ENCODE data around the gene ITPRIP.
A peak's percentile ranks its signal among the peaks of the same experiment; 100 is the strongest.

ITPRIP gene

GRCh38 chr10:104279550-104280259 lies 58.6 kb downstream of the ITPRIP start:
- DNase-seq (ENCODE audit: low read depth), result no peak

GRCh38 chr10:104277785-104278184 lies 60.5 kb downstream of the ITPRIP start:
- no peak for DNase-seq (ENCODE audit: low read depth)

- no peak for DNase-seq (ENCODE audit: low read depth)
Measured at GRCh38 chr10:104276192-104276591, 62.1 kb downstream of the ITPRIP start.

- peak; percentile 21 for DNase-seq (ENCODE audit: low read depth)
Measured at GRCh38 chr10:104274762-104275721, 63.2 kb downstream of the ITPRIP start.

GRCh38 chr10:104273899-104274575 lies 64.2 kb downstream of the ITPRIP start:
- DNase-seq (ENCODE audit: low read depth), result no peak

GRCh38 chr10:104273286-104273685 lies 65.0 kb downstream of the ITPRIP start:
- DNase-seq (ENCODE audit: low read depth), result no peak

GRCh38 chr10:104268713-104269645 lies 69.3 kb downstream of the ITPRIP start, which contains the start of gene GSTO2:
Gene GSTO2 (plus strand): TSS chr10:104269184. CDS start chr10:104274916, 5,732 bp downstream.
- DNase-seq (ENCODE audit: low read depth), result peak; percentile 86

GRCh38 chr10:104268405-104268712 lies 69.9 kb downstream of the ITPRIP start:
- DNase-seq (ENCODE audit: low read depth), result no peak

GRCh38 chr10:104267721-104268404 lies 70.4 kb downstream of the ITPRIP start:
- DNase-seq (ENCODE audit: low read depth), result no peak

- no peak for DNase-seq (ENCODE audit: low read depth)
Measured at GRCh38 chr10:104264783-104265182, 73.5 kb downstream of the ITPRIP start.

GRCh38 chr10:104262055-104262454 lies 76.2 kb downstream of the ITPRIP start:
- no peak for DNase-seq (ENCODE audit: low read depth)

GRCh38 chr10:104260775-104261115 lies 77.5 kb downstream of the ITPRIP start:
- no peak for DNase-seq (ENCODE audit: low read depth)

- DNase-seq (ENCODE audit: low read depth), result no peak
Measured at GRCh38 chr10:104259999-104260774, 78.1 kb downstream of the ITPRIP start.

Measured in stimulated activated CD8-positive, alpha-beta memory T cell treated with anti-CD3 and anti-CD28 coated beads, Interleukin-15, amount 100 ng/mL, for 24 hours (primary cell).